8988T (cell line): Measurements from ENCODE around the gene LRRK2.
"Not testable (repeated sequence)": the region's sequence is repeated elsewhere in the genome, so short reads cannot be mapped to it uniquely, and the experiment has no call there.

Source experiments
- DNase-seq: peaks from one replicate; pipeline ENCODE4 v3.0.0; 2011

LRRK2 gene

DNA sequence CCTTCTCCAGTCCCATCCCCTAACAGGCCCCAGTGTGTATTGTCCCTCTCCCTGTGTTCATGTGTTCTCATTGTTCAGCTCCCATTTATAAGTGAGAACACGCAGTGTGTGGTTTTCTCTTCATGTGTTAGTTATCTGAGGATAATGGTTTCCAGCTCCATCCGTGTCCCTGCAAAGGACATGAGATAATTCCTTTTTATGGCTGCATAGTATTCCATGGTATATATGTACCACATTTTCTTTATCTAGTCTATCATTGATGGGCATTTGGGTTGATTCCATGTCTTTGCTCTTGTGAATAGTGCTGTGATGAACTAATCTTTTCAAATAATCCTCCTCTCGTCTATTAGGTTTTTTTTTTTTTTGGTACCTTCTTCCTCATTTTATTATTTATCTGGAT lies 25.9 kb downstream of the LRRK2 start:
- not testable (repeated sequence) for DNase-seq

DNA sequence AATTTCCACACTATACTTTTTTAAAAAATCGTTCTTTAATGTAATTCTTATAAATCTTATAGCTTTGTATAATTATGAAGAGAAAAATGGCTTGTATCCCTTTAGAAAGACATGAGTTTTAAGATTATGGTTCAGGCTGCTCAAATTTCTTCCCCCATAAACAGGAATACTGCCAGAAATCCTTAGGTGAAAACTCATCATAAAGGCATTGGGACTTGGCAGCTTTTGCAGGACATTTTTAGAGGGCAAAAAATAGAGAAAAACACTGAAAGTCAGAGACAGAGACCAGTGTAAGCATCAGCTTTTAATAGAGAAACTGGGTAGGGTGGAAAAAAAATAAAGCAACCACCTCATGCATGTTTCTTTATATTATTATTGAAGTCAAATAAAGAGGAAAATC lies 29.1 kb downstream of the LRRK2 start:
- DNase-seq = no peak

DNA sequence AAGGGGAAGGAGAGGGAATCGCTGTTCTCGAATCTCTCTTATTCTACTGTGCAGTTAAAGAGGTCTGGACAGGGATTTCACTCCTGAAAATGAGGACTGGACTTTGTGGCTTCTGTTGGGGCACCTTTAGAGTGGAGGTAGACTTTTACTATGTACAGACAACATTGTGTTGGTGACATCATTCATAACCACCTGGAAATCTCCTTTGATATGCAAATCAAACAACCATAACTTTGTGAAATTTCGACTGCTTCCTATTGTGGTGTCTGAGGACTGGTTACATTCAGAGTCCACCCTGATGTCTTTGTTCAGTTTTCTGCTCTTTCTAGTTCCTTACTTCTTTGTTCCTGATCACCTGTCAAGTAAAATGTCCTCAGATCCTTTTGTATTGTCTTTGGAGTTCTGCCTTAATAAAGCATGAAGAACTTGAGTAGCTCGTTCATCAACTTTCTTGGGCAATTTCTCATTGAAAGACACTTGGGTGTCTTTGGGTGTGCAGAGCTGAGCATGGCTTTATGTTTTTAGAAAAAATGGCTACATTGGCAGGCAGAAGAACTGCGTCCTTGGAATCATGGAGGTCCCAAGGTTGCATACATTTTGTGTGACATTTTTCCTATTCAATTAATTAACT lies 29.8 kb downstream of the LRRK2 start:
- no peak for DNase-seq

DNA sequence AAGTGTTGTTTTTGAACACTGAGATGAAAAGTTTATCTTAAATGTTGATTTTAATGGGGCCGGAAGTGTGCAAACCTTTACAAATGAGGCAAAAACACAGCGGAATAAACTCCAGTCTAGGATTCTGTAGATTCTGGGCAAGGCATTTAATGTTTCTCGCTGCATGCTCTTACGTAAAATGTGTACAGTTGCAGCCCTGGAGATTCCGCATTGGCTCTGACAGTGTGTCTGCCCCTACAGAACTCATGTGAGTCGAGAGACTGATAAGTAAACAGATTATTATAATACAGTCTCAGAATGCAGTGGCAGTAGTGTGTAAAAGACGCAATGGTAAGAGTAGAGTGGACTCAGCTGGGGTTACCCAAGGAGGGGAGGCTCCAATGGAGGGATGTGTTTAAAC lies 33.6 kb downstream of the LRRK2 start:
- no peak for DNase-seq

DNA sequence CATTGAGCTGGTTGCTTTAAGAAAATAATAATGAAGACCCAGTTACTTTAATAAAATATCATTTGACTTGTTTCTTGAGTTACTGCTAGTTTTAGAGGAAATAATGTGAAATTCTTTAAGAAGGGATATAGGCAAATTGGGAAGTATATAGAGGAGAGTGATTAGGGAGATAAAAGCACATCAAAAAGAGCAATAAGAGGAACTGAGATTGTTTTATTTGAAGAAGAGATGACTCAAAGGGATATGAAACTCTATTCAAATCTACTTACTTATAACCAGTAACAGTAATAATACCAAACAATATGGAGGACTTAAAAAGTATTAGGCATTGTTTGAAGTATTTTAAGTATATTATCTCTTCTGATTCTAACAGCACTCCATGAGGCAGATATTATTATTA lies 37.1 kb downstream of the LRRK2 start:
- DNase-seq = no peak

DNA sequence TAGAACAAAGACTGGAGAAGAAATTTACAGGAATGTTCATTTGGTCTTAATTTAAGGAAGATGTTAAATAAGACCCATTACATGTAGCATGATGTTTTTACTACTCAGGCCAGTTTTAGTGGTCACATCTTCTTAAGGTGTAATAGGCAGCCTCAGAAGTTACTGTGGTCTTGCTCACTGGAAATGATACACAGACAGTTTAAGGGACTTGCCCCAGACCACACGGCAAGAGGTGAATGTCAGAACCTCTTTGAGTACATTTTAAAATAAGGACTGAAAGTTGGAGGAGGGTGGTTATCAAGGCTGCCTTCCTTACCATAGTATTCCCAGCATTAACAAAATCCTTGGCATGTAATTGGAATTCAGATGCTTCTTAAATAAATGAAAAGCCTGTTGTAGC lies 37.9 kb downstream of the LRRK2 start:
- DNase-seq = no peak

DNA sequence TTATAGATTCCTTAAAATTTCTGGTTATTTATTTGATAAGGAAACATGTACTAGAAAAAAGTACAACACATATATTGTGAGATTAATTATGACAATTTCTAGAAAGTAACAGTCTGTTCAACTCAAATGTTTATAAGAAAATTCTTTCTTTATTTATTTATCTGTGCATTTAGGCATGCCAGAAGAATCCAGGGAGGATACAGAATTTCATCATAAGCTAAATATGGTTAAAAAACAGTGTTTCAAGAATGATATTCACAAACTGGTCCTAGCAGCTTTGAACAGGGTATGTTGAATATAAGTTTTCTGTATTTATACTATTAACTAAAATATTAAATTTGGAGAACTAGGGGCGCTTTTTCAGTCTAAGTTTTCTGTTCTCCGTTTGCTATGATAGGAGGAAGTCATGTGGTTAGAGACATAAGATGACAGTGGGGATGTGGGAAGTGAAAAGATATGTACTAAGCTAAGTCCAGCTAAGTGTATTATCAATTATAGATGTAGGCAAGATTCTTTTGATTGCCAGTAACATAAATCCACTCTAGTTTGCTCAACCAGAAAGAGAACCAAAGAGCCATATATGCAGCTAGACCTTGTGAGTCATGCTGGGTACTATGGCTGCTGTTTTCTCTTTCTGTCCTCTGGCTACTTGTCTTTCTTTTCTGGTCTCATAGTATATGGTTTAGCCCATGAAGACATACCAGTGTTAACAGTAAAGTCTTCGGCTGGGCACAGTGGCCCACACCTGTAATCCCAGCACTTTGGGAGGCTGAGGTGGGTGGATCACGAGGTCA lies 39.0 kb downstream of the LRRK2 start:
- no peak for DNase-seq

DNA sequence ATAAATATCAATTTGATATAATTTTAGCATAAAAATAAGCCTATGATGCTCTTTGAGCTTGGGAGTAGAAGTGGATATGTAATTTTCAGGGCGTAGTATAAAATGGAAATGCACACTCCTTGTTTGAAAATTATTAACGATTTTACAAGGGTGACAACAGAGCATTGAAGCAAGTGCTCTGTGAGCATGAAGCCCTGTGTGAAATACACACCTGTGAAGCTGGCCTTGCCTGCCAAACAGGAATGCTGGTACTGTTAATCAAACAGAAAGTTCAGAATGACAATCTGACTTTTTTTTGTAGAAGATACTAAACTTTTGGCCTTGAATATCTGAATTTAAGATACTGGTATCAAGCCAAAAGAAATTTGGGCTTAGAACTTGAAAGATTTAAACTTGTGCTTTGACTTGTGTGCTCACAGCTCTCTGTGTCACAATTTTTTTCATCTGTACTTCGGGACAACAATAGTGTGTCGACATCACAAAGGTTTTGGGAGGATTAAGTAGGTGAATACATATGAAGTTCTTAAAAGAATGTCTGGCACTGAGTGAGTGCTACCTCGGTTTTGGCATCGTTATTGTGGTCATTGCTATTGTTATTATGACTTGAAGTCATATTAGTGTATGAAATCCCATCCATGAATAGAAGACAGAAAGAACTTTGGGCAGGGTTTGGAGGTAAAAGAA lies 47.3 kb downstream of the LRRK2 start:
- DNase-seq = no peak

DNA sequence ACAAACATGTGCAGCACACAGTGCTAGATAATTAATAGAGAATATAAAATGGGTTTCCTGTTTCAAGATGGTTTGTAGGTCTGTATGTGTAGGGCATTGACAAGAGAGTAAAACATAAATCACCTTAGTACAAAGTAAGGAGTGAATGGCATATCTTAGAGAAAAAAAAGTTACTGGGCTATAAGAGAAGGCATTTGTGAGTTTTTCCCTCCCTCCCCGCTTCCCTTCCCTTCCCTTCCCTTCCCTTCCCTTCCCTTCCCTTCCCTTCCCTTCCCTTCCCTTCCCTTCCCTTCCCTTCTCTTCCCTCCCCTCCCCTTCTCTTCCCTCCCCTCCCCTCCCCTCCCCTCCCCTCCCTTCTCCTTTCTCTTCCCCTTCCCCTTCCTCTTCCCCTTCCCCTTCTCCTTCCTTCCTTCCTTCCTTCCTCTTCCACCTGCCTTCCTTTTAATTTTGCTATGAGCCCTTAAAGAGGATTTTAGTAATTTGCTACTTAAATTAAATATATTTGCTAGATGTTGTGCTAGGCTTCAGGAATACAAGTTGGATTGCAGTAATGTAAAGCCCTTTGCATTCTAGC lies 57.1 kb downstream of the LRRK2 start:
- no peak for DNase-seq

DNA sequence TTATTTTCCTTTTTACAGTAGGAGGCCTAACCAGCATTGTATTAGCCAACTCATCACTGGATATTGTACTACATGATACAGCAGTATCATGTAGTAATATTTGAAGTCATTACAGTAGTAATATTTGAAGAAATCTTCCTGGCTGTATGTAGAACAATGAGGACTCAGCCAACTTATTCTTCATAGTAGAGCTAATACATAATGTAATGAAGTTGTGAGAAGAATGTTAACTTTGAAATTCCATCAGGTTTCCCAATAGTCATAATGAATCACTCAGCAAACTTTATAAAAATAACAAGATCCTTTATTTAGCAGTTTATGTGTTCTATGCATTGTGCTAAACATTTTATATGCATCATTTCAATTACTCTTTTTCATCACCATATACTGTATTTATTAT lies 61.8 kb downstream of the LRRK2 start:
- no peak for DNase-seq

DNA sequence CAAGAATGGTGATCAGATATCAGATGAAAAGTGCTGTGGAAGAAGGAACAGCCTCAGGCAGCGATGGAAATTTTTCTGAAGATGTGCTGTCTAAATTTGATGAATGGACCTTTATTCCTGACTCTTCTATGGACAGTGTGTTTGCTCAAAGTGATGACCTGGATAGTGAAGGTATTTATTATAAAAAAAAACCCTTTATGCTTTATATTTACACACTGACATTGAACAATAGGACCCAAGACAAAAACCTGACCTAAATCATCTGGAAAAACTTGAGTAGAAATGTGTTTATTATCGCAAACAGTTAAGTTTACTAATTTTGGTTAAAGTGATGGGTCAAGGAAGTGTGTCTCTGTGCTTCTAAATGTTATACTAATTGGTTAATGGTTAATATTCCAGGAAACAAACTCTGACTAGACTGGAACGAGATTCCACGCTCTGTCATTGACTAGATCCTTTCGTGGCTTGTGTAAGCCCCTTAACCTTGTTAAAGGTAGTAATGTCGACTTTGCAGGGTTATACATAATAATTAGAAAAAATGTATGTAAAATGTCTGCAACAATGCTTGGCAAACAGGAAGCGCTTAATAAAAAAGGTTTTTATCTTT lies 62.7 kb downstream of the LRRK2 start:
- no peak for DNase-seq

DNA sequence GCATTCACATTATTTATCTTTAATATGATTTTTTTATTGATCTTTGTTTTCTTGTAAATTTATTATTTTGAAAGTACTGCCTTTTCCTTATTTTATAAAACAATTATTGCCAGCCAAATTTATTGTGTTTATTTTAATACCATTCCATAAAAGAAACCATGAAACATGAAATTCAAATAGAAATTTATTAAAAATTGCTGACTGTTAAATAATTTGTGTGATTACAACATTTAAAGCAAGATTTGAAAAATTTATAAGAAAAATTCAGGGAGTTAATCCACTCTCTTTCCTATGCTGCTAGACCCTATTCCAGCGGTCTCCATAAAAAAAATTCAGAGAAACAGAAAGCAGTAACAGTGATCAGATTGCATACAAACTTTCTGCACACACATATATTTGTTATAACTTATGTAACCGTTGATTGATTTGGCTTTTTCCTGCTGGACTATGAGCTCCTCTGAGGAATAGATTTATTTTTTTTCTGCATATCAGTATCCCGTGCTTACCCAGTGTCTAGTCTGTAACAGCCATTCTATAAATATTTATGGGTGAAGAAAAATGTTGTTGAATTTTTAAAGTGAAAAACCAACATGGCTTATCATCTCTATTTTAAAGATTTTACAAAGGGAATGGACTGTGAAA lies 68.1 kb downstream of the LRRK2 start:
- DNase-seq = no peak

DNA sequence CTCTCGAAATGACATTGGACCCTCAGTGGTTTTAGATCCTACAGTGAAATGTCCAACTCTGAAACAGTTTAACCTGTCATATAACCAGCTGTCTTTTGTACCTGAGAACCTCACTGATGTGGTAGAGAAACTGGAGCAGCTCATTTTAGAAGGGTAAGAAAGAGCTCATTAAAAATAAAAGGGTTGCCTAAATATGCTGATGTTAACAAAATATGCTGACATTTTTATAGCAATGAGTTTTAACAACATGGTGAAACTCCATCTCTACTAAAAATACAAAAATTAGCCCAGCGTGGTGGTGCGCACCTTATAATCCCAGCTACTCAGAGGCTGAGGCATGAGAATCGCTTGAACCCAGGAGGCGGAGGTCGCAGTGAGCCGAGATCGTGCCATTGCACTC lies 73.5 kb downstream of the LRRK2 start:
- DNase-seq = no peak

DNA sequence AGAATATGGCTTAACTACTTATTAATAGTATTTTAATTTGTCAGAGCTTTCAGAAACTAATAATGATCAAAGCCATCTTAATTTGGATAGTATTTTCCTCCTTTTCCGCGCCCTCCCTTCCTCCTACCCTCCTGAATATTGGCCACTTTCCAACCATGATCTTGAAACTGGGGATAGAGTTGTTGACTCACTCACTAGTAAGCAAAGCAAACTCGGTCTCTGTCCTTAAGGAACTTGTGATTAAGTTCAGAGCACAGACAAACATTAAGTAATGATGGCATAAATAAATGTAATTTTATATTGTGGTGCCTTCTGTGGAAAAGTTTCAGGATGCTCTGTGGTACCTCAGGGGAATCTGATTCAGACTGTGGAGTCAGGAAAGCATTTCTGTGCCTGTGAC lies 75.7 kb downstream of the LRRK2 start:
- no peak for DNase-seq

DNA sequence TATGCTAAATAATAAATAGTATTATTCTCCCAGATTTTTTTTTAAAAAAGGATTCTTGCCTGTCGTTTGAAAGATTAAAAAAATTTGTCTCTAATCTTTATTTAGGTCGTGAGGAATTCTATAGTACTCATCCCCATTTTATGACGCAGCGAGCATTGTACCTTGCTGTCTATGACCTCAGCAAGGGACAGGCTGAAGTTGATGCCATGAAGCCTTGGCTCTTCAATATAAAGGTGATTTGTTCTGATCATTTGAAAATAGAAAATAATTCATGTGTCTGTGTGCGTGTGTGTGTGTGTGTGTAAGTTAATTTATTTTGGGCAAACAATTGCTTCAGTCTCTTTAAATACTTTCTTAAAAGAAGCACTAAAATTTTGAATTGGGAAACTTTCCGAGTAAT lies 84.2 kb downstream of the LRRK2 start:
- no peak for DNase-seq

DNA sequence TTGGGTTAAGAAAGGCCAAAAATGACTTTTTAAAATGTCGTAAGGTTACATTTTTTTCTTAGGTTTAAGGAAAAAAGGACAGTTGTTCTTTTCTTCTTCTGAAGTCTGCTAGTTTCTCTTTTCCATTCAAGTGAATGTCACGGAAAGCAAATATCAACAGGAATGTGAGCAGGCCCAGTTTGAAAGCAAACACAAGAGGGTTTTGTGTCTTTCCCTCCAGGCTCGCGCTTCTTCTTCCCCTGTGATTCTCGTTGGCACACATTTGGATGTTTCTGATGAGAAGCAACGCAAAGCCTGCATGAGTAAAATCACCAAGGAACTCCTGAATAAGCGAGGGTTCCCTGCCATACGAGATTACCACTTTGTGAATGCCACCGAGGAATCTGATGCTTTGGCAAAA lies 85.4 kb downstream of the LRRK2 start:
- no peak for DNase-seq

DNA sequence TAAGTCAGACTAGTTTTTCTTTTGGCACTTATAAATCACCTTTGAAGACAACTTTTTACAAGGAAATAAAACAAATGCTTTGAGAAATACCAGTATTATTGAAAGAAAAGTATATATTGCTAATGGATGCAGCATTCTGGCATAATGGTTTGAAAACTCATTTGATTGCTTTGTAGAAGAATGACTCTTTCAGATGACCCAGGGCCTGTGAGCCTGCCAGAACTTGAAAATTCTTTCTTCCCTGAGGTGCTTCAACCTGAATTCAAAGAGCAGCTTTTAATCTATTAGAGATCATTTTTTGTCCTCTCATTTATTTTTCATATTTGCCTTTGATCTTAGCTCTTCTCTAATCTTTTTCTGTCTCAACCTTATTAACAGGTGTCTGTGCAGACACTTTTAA lies 87.4 kb downstream of the LRRK2 start:
- no peak for DNase-seq

DNA sequence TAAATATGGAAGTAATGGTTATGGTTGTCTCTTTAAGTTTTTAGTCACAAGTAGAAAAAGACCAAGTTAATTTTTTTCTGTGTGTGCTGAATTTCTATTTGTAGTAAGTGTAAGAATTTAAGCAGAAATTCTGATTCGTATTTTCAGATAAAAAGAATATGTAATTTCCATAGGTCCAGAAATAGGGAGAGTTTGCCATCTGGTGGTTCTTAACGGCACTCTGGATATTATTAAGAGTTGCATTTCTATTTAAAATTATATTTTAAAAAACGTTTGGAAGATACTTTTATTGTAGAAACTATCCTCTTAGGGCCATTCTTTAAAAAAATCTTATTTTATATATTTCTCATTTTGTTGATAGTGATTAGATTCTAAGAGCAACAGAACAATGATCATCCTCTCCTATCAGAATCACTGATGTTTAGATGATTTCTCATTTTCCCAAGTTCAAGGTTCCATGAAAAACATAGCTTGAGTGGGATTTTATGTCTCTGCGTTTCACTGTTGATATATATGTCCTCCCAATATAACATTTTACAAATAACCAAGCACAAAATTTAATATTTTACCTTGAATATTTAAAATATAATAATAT lies 88.3 kb downstream of the LRRK2 start:
- DNase-seq = no peak

DNA sequence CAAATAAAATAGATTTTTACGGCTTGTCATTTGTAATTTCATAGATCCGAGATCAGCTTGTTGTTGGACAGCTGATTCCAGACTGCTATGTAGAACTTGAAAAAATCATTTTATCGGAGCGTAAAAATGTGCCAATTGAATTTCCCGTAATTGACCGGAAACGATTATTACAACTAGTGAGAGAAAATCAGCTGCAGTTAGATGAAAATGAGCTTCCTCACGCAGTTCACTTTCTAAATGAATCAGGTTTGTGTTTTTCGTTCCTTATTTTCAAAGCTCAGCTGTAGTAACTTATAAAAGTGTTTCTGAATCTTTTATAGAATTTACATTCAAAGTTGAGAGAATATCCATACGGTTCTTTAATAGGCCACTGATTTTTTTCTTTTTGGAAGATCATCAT lies 89.1 kb downstream of the LRRK2 start:
- no peak for DNase-seq

DNA sequence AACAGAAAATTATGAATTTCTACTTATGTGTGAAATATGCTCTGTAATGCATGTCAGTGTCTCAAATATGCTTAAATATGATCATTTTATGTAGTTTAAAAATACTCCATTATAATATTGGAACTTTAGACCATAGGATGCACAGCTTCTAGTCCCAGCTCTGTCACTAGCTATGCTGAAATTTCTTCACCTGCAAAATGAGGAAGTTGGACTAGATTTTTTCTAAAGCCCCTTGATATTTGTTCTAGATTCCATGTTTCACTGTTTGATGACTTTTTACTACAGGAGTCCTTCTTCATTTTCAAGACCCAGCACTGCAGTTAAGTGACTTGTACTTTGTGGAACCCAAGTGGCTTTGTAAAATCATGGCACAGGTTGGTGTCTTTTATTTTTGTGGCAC lies 90.1 kb downstream of the LRRK2 start:
- DNase-seq = no peak

DNA sequence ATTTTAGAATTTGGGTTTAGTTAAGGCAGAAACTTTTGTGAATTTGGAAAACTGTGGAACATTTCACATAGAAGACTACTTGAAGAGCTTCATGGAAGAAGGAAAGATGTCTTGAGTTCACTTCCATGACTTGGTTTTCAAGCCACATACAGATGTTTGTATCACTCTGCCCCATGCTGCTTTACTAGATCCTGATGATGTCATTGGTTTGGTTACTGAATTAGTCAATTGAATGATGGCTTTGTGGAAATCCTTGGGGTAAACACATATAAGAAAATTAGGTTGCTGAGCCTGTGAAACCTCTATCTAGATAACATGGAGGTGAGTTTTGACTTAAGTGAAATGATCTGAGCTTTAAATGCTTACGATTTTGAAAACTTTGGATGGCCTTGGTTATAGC lies 90.6 kb downstream of the LRRK2 start:
- DNase-seq = no peak

DNA sequence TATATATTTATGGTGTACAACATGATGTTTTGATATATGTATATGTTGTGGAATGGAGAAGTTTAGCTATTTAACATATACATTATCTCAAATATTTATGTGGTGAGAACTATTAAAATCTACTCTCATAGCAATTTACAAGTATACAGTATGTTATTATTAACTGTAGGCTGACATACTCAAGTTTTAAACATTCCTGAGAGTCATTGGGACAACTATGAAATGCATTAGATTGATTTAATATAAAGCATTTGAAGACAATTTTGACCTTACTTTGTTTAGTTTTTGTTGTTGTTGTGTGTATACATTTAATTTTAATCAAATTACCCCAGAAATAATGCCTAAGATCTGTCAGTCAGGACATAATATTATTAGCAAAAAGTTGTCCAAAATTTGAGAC lies 99.5 kb downstream of the LRRK2 start:
- DNase-seq = no peak
